ENCODE measurements around the gene SMAD3. TPM values are rescaled to one million over a fixed set of nuclear protein-coding genes. Genes with fewer than 3 reads are reported as not detected.

Gene SMAD3
- total RNA-seq, 1 experiment from 2014 or later, result 54.8 TPM

DNA sequence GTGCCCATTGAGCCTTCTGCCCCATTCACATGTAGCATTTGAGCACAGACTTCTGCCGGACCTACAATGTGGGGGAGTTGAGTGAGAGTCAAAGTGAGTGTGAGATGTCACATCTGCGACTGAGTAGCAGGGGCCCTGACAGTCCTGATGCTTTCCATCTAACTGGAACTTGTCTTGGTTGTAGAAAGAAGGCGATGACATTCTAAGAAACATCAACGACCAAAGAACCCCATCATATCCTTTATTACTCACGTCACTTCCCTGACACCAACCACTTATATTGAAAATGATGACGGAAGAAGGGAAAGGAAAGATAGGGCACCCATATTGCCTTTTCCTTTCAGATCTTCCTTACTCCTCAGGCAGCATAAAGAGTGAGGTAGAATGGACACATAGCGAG lies 30.5 kb downstream of the SMAD3 start:
- peaks cover 6% of the 10 kb centered on the region for H3K4me1 ChIP-seq
- Mint-ChIP-seq H3K27ac (ENCODE audit: unreplicated experiment) (no peak overlapping the region), H3K27me3 (ENCODE audit: insufficient read depth, unreplicated experiment) (no peaks in the 10 kb centered on the region), H3K4me1 (ENCODE audit: low read depth, unreplicated experiment) (peaks cover 25% of the 10 kb centered on the region), H3K4me3 (ENCODE audit: unreplicated experiment) (no peak overlapping the region), H3K36me3 (ENCODE audit: insufficient read depth, unreplicated experiment) (peaks cover 23% of the 10 kb centered on the region), H3K9me3 (ENCODE audit: unreplicated experiment) (no peaks in the 10 kb centered on the region)
- intact Hi-C loops (cut with micrococcal nuclease; ENCODE audit: unreplicated experiment), result no loop called here
- no peak overlapping the region for H3K4me3 ChIP-seq (ENCODE audit: low read depth, low read length)
- no peaks in the 10 kb centered on the region; the same call in 1 of the 2 replicates for H3K36me3 ChIP-seq (ENCODE audit: control insufficient read depth, insufficient read depth, low read length)
- ChIA-PET POLR2A (no interaction called here), CTCF (no interaction called here)
- H3K27me3 ChIP-seq (replicated peaks; ENCODE audit: control insufficient read depth, insufficient read depth, low read length), result no peaks in the 10 kb centered on the region
- no peak for DNase-seq
- BruUV-seq (replicated peaks), result no TSS peak
- TF ChIP-seq, protein P1, sequence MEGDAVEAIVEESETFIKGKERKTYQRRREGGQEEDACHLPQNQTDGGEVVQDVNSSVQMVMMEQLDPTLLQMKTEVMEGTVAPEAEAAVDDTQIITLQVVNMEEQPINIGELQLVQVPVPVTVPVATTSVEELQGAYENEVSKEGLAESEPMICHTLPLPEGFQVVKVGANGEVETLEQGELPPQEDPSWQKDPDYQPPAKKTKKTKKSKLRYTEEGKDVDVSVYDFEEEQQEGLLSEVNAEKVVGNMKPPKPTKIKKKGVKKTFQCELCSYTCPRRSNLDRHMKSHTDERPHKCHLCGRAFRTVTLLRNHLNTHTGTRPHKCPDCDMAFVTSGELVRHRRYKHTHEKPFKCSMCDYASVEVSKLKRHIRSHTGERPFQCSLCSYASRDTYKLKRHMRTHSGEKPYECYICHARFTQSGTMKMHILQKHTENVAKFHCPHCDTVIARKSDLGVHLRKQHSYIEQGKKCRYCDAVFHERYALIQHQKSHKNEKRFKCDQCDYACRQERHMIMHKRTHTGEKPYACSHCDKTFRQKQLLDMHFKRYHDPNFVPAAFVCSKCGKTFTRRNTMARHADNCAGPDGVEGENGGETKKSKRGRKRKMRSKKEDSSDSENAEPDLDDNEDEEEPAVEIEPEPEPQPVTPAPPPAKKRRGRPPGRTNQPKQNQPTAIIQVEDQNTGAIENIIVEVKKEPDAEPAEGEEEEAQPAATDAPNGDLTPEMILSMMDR (IDR thresholded peaks at IDR 0.05; ENCODE audit: insufficient read depth in 1 of 2, low read depth in 1 of 2, low read length in 1 of 2, severe bottlenecking in 1 of 2, unreplicated experiment in 1 of 2), result no peak
- no peaks in the 10 kb centered on the region for H3K9me3 ChIP-seq

DNA sequence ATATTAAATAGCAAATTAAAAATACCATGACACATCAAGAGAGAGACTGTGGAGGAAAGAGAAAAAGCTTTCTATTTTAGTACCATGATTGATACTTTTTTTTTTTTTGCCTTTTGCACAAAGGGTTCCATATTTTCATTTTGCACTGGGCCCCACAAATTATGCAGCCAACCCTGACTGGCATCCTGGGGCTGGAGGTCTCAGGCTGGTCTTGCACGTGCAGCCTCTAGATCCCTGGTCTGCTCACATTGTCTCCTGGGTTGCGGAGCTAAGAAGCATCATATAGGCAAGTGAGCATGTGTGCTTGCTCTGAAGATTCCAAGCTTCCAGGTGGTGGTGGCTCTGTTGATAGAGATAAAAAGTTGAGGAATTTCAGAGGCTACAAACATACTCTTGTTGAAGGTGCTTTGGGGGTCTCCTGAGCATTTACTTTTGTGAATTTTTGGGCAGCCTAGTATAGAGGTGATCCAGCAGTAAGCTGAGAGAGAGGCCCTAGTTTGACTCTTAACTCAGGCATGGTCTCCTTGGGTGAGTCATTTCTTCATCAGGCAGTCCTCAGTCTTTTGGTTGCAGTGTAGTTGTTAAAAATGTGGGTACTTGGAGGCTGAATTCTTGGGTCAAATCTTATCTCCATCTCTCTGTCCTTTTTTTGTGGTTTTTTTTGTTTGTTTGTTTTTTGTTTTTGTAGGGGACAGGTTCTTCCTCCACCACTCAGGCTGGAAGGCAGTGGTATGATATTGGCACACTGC lies 31.3 kb downstream of the SMAD3 start:
- Mint-ChIP-seq H3K36me3 (ENCODE audit: insufficient read depth, unreplicated experiment) (peaks cover 23% of the 10 kb centered on the region), H3K27me3 (ENCODE audit: insufficient read depth, unreplicated experiment) (no peaks in the 10 kb centered on the region), H3K27ac (ENCODE audit: unreplicated experiment) (no peak overlapping the region), H3K4me1 (ENCODE audit: low read depth, unreplicated experiment) (peaks cover 25% of the 10 kb centered on the region), H3K4me3 (ENCODE audit: unreplicated experiment) (no peak overlapping the region), H3K9me3 (ENCODE audit: unreplicated experiment) (no peaks in the 10 kb centered on the region)
- intact Hi-C loops (cut with micrococcal nuclease; ENCODE audit: unreplicated experiment), result no loop called here
- Histone ChIP-seq H3K4me3 (ENCODE audit: low read depth, low read length) (no peak overlapping the region), H3K27me3 (replicated peaks; ENCODE audit: control insufficient read depth, insufficient read depth, low read length) (no peaks in the 10 kb centered on the region), H3K9me3 (no peaks in the 10 kb centered on the region), H3K36me3 (ENCODE audit: control insufficient read depth, insufficient read depth, low read length) (no peaks in the 10 kb centered on the region; the same call in 1 of the 2 replicates), H3K4me1 (peaks cover 6% of the 10 kb centered on the region)
- BruUV-seq (replicated peaks), result no TSS peak
- TF ChIP-seq, protein P1 (IDR thresholded peaks at IDR 0.05; ENCODE audit: insufficient read depth in 1 of 2, low read depth in 1 of 2, low read length in 1 of 2, severe bottlenecking in 1 of 2, unreplicated experiment in 1 of 2), result no peak
- POLR2A ChIA-PET, result no interaction called here
- DNase-seq, result no peak
- CTCF ChIA-PET, result no interaction called here

GRCh38 chr15:67097424-67097823 lies 32.0 kb downstream of the SMAD3 start:
- BruUV-seq (replicated peaks), result no TSS peak
- no peak for DNase-seq
- Mint-ChIP-seq H3K27ac (ENCODE audit: unreplicated experiment) (no peak overlapping the region), H3K9me3 (ENCODE audit: unreplicated experiment) (no peaks in the 10 kb centered on the region), H3K4me1 (ENCODE audit: low read depth, unreplicated experiment) (peaks cover 25% of the 10 kb centered on the region), H3K27me3 (ENCODE audit: insufficient read depth, unreplicated experiment) (no peaks in the 10 kb centered on the region), H3K4me3 (ENCODE audit: unreplicated experiment) (no peak overlapping the region), H3K36me3 (ENCODE audit: insufficient read depth, unreplicated experiment) (peaks cover 23% of the 10 kb centered on the region)
- H3K9me3 ChIP-seq, result no peaks in the 10 kb centered on the region
- intact Hi-C loops (cut with micrococcal nuclease; ENCODE audit: unreplicated experiment), result no loop called here
- H3K36me3 ChIP-seq (ENCODE audit: control insufficient read depth, insufficient read depth, low read length), result no peaks in the 10 kb centered on the region
- H3K4me3 ChIP-seq (ENCODE audit: low read depth, low read length), result no peak overlapping the region
- TF ChIP-seq, protein P1 (IDR thresholded peaks at IDR 0.05; ENCODE audit: insufficient read depth in 1 of 2, low read depth in 1 of 2, low read length in 1 of 2, severe bottlenecking in 1 of 2, unreplicated experiment in 1 of 2), result no peak
- ChIA-PET POLR2A (no interaction called here), CTCF (no interaction called here)
- H3K27me3 ChIP-seq (replicated peaks; ENCODE audit: control insufficient read depth, insufficient read depth, low read length), result no peaks in the 10 kb centered on the region
- peaks cover 6% of the 10 kb centered on the region for H3K4me1 ChIP-seq
